Dermis lymphatic vessel endothelial cell (primary cell): ENCODE results near the gene PTPRC. TPM values are rescaled to one million over a fixed set of nuclear protein-coding genes. Genes with fewer than 3 reads are reported as not detected.

Experiments used
- total RNA-seq: library from RNA; depleted of rRNA; stranded (reverse); fragments of >200 nt; gene quantifications from 2 replicates; pipeline ENCODE4 v1.2.1, GENCODE V29; 2014

PTPRC gene
- total RNA-seq = not detected in 2 replicates

GRCh38 chr1:198638894-198639635 lies at the start of gene PTPRC:
Gene PTPRC, plus strand, starts transcription at chr1:198639040. Its CDS starts 229 bp downstream, at chr1:198639269.

Other genes with a start within 250 kb of the PTPRC start
- gene ATP6V1G3, start 98.4 kb upstream of the PTPRC start, total RNA-seq = 0.22 TPM in 1 of 2 replicates, not detected in the other